PFSK-1 (cell line): Measurements from ENCODE around the gene VPS29.

Experiments used
- POLR2AphosphoS5 ChIP-seq: IDR thresholded peaks from 2 replicates; pipeline ENCODE4 v1.6.1; 2012; ENCODE audit warnings: low read depth, mild to moderate bottlenecking, control low read depth, low read length, moderate library complexity
- REST ChIP-seq, 2 experiments: IDR thresholded peaks; 2 replicates each; pipeline versions ENCODE4 v1.6.1 to v1.8.0; 2011 to 2012; ENCODE audit warnings: low read depth in 2 of 2, low read length in 2 of 2, control low read depth in 1 of 2, inconsistent platforms in 1 of 2, mild to moderate bottlenecking in 1 of 2, moderate library complexity in 1 of 2; ENCODE audit not compliant: insufficient read depth in 1 of 2
- SIN3A ChIP-seq: IDR thresholded peaks from 2 replicates; pipeline ENCODE4 v1.6.1; 2012; ENCODE audit warnings: mild to moderate bottlenecking, low read length, moderate library complexity, borderline replicate concordance; ENCODE audit not compliant: insufficient read depth
- TAF1 ChIP-seq: IDR thresholded peaks from 2 replicates; pipeline ENCODE4 v1.6.1; 2012; ENCODE audit warnings: low read length, control low read depth, borderline replicate concordance; ENCODE audit not compliant: insufficient read depth

GRCh38 chr12:110501399-110501751 is 536 bp downstream of the VPS29 start:
- TF ChIP-seq REST (IDR thresholded peaks at IDR 0.05; ENCODE audit: insufficient read depth in 1 of 2, low read depth in 2 of 2, low read length in 2 of 2) (no peak), POLR2AphosphoS5 (no peak), TAF1 (no peak), SIN3A (no peak)
